NCI-H510A (cell line): Measurements from ENCODE around the gene DHRS11.
A peak's percentile ranks its signal among the peaks of the same experiment; 100 is the strongest.

Experiments used
- DNase-seq: peaks from one replicate; lab custom pipeline; 2025; lab: John Stamatoyannopoulos, UW

DHRS11 gene

DNA sequence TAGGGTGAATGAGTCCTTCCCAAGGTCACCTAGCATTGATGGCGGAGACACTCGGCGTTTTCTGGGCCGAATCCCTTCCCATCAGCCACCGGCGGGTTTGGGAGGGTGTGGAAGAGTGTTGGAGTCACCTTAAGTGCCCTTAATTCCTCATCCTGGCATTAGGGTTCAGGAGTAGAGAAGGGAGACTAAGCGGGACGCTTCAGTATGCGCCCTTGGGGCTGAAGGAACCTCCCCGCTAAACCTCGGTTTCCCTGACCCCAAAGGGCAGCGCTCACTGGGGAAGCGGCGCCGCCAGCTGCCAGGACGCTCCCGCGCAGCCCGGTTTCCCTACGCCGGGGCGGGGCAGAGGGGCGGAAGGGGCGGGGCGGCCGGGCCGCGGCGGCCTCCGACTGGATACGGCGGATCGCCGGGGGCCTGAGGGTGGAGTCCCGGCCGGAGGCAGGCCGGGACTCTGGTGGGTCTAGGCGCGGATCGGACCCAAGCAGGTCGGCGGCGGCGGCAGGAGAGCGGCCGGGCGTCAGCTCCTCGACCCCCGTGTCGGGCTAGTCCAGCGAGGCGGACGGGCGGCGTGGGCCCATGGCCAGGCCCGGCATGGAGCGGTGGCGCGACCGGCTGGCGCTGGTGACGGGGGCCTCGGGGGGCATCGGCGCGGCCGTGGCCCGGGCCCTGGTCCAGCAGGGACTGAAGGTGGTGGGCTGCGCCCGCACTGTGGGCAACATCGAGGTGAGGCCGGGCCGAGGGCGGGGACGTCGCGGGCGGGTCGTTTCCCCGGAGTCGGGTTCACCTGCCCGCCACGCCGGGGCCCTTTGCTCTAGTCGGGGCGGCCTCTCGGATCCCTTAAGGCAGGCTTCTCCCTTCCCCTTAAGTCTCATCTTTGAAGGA lies at the start of gene DHRS11:
Gene DHRS11, plus strand, starts transcription at position 446 of the 882 bp plus-strand sequence. Its CDS starts 131 bp downstream, at position 577.
- peak; percentile 58 for DNase-seq

GRCh38 chr17:36542755-36543154 lies 48.9 kb upstream of the DHRS11 start:
- DNase-seq = no peak

DNA sequence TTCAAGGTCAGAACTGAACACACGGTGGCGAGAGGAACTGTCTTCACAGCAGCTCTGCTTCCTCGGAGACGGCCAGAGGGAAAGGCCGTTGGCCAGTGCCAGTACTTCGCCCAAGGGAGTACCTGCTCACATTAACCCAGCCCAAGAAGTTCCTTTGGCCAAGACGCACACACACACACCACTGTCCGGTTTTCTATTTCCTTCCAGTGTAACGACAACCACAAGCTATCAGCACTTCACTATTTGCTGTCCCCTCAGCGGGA lies 47.7 kb upstream of the DHRS11 start:
- no peak for DNase-seq

DNA sequence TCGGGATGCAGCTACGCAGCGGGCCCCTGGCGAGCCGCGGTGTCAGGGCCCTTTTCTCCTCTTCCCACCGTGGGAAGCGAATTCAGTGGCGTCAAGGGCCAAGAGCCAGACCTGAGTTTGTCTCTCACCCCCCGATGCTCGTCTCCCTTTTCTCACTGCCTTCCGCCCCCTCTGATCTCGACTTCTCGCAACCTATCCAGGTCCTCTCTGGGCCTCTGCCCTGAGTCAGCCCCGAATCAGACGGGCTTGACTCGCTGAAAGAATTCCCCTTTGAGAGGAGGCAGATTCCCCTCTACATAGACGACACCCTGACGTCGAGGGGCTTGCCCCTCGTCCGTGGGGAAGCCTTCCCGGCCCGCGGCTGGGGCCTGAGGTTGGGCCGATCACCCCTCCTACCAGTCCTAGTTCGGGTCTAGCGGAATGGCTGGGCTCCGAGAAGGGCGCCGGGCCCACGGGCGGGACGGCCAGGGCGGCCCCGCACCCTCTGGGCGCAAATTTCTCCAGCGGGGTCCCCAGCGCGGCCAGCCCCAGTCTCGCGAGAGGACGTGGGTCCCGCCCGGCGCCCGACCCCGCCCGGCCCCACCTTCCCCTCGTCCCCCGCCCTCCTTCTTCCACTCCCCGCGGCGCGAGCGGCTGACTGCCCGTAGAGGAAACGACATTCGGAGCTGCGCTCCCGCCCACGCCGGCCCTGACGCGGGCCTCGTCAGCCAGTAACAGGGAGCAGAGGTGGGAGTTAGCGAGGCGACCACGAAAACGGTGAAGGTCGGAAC lies 47.2 kb upstream of the DHRS11 start, which contains the start of gene GGNBP2:
Gene GGNBP2, plus strand, starts transcription at position 613 of the 770 bp plus-strand sequence. CDS start 806 bp downstream, outside the sequence.
- peak; percentile 88 for DNase-seq

GRCh38 chr17:36545077-36545464 lies 46.6 kb upstream of the DHRS11 start:
- no peak for DNase-seq

DNA sequence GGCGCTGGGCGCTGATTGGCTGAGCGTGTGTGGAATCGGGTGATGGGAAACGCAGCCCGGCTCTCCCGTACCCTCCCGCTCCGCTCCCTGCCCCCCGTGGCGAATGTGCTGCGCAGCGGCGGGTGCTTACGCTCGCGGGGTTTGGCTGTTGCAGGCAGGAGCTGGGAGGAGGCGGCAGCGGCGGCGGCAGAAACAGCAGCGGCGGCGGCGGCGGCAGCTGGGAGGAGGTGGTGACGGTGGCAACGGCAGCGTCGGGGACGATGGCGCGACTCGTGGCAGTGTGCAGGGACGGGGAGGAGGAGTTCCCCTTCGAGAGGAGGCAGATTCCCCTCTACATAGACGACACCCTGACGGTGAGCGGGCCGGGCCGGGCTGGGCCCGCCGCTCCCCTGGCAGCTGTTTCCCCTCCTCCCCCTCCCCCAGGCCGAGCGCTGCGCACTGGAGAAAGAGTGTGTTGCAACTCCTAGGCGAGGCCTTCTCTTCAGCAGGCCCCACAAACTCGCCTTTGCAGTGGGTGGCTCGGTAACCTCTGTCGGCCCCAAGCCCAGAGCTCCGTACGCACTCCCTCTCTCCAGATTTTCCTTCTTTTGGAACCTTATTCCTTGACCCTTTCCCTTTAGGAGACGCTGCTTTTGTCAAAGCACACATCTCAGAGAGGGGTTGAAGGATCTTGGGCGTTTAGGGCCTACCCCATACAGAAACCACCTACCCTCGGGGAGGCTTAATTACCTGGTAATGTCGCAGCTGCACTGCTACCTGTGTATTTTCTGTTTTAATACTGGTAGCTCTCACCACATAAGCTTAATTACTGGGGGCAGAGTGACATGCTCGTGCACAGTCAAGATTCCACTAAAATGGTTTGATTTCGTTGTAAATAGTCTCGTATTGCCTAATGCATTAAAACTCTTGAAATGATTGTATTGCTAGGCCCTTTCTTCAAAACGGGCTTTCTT lies 45.9 kb upstream of the DHRS11 start:
- DNase-seq = peak; percentile 86

- DNase-seq = no peak
These were observed 45.1 kb upstream of the DHRS11 start for GRCh38 chr17:36546418-36547093.

DNA sequence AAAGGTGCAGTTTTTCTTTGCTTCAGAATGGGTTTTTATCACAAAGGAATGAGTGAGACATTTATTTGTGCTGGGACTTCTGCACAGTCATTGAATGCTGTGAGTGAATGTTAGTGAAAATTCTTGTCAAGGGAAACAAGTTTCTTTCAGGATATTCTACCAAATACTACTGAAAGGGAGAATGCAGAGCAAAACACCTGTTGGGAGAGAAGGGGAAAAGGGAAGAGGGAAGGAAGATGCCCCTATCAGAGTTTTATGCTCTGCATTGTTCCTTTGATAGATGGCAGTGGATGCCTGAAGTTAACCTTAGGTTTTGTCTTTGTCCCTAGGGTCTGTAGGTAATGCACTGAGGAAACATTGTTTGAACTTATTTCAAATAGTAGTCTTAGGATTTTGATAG lies 43.9 kb upstream of the DHRS11 start:
- DNase-seq = no peak

DNA sequence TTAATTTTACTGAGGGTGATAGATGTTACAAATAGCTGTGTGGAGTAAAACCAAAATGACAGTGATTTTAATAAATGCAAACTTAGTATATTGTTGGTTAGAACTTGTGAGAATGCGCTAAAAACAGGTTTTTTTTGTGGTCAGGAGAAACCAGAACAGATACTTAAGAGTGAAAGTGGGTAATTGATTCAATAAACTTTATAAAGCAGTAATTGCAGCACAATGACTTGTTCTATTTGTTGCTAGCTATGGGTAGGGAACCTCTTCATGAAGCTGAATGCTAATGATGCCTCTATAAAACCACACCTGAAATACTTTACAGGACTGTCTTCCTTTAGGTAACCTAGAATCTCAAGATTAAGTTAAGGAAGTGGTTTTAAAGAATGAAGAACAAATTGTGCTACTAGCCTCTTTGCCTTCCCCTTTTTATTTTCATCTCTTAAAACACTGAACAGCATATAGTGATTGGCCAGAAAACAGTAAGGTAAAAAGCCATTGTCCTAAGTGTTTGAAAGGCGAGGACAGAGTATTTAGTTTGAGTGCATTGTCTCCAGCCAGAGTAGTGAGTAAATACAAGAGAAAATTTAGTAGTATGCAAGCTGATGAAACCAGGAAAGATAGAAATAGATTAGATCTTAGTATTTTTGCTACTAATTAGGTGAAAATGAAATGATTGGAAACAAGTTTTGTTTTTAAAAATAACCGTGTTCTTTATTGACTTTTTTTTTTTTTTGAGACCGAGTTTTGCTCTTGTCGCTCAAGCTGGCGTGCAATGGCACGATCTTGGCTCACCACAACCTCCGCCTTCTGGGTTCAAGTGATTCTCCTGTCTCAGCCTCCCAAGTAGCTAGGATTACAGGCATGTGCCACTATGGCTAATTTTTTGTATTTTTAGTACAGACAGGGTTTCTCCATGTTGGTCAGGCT lies 40.9 kb upstream of the DHRS11 start:
- no peak for DNase-seq

DNA sequence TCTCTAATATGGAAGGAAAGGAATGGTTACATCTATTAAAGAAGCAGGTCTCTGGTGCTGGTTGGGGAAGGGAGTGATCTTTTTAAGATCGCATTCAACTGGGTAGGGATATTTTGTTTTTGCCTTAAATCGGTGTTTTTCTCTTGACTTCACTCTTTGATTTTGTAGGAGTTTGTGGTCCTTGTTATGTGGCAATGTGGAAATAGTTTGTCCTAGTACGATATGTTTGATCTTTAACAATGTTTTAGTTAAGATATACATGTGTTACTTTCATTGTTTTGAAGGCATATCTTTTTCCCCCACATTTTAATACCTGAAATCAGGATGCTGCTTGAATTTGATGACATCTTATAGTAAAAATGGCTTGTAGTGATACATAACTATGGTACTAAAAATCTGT lies 38.2 kb upstream of the DHRS11 start:
- no peak for DNase-seq

DNA sequence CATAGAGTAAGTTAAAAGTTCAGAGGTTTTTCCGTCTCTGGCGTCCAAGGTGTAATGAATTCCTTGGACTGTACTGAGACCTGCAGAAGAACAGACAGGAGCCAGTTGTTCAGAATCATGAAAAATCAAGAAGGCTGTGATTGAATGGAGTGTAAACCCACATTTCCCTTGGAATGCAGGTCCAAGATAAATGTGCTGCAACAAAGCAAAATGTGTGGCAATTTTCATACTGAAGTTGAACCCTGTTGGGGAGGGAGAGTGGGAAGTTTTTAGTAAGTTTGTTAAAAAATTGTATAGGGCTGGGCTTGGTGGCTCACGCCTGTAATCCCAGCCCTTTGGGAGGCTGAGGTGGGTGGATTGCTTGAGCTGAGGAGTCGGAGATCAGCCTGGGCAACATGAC lies 25.6 kb upstream of the DHRS11 start:
- no peak for DNase-seq

DNA sequence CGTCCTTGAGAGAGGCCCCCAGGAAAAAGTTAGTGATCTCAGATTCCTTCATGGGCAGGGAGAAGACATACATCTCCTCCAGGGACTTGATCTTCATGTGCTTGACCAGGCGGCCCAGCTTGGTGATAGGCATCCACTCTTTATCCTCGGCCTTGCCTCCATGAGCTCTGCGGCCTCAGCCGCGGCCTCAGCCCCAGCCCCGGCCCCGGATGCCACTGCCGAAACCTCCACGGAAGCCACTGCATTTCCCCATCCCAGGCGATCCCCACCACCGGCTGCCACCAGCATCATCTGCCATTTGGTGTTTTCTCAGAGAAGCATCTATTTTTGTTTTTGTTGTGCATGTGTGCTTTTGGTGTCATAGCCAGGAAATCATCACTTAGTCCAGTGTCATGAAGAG lies 16.7 kb upstream of the DHRS11 start:
- no peak for DNase-seq

DNA sequence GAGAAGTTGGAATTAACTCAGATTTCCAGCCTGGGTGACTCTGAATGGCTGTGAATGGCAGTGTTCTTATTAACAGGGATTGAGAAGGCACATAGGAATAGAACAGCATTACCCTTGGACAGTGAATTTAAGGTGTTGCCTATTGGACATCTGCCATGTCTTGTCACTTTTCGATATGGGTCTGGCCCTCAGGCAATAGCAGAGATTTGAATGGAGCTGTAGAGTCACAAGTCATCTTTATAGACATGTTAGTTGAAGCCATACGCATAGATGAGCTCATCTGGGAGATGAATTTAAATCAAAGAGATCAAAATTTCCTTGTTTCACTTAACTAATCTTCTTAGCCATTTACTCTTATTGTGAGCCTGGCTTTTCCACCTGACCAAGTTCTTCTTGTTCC lies 14.9 kb upstream of the DHRS11 start:
- DNase-seq = no peak

DNA sequence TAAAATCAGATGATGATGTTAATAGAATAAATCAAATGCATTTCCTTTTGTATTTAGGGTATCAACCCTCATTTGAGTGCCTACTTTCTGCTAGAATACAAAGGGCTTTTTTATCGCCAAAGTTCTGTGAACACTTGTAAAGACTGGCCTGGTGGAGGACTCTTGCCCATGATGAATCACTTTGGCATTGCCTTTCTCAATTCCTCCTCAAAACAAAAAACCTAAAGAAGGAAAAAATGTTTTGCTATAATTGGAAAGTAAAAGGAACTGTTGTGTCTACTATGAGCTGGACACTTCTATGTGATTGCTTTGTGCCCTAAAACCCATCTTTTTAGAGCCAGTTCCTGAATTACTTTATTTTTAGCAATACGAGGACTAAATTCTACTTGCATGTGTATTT lies 13.0 kb upstream of the DHRS11 start:
- DNase-seq = no peak

DNA sequence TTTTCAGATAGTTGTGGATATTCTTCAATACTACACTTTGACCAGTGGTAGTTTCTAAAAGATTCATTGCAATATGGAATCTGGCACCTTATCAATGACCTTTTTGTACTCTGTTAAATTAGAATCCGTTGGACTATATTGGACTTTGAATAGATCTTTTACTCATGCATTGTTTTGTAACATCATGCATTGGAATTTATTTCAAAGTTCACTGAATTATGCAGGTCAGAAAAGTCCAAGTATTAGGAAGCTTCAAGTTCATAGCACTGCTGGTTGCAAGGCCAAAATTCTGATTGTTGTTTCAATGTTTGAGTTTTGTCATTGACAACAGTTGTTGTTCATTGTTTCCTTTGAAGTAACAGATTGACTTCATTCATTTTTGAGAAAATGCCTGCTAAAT lies 7.9 kb upstream of the DHRS11 start:
- DNase-seq = no peak

DNA sequence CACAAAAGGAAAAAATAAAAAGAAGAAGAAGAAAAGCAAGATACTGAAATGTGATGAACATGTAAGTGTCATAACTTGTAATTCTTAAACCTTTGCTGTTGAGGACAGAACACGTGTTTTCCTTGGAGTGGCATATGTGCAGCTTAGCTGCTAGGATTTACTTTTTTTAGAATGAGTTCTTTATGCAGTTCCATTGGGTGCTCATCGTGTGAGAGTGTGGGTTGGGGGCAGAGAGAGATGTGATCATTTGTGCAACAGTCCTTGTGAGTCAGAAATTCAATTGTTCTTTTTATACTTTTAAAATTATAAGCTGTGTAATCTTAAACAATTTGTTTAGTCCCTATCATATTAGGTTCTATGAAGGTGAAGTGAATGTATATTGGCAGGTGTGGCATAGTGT lies 5.5 kb upstream of the DHRS11 start:
- DNase-seq = no peak

DNA sequence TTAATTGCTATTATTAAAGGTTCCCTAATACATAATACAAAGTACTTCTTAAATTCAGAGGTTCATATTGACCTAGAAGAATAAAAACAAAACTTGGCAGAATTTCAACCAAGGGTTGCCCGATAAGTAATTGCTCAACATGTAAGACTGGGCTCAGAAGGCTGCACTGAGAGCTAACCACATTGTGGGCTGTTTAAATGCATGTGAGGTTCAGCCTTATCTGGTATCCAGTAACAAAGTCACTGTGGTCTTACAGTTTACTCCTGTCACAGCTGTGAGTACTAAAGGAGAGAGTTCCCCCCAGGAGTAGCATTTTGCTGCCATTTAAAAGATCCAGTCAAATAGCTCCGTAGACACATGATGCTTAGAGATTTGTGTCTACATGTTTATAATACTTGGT lies 1.6 kb upstream of the DHRS11 start:
- no peak for DNase-seq

GRCh38 chr17:36592316-36592715 lies 637 bp downstream of the DHRS11 start:
- DNase-seq = peak; percentile 20

DNA sequence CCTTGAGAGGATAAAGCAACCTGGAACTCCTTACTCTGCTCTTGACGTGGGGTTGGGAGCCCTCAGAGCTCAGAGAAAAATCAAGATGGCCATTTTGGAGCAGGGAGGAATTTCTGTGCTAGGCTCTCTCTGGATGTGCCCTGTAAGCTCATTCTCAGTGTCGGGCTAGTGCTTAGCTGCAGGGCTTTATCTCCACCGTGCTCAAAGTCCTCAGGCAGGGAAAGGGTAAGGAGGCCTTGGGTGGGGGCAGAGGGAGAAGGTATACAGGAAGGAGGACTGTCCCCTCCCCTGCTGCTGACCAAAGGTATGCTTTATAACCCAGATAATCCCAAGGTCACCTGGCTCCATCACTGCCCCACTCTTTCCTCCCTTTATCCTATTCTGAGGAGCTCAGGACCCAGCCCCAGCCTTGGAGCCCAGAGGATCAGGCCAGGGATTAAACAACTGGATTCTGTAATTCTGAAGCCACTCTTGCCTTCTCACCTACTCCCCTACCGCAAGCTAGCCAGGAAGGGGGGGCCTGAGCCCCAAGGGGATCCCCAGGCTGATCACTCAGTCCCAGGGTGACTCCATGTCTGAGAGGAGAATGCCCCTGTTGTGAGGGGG lies 1.1 kb downstream of the DHRS11 start:
- DNase-seq = no peak

DNA sequence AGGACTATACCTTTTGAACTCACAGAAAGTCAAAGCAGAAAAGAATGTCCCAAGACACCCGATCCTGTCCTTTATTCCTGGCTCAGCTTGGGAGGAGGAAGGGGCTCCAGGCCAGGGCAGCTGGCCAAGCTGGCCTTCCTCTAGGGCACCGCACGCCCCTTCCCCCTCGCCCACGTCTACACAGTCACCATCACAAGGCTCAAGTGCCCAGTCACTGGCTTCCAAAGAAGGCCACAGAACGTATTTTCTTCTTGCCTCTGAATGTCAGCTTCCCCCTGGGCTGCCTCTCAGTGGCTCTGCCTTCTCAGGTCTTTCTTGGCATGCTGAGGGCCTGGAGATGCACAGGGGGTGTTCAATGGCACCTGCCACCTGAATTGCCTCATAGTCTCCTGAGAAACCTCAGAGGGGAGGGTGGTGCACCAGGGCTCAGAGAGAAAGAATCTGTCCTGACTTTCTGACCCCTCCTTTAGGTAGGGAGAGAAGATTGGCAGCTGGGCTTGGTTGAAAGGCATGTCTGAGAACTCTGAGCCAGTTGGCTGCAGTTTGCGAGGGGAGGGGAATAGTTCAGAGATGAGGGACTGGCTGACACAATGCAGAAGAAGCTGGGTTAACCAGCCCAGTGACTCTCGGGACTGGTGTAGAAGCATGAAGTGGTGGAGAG lies 2.1 kb downstream of the DHRS11 start:
- DNase-seq = no peak
